A204.1 (cell line): ENCODE measurements around the gene PLEKHA8.

Source experiments
- FAIRE-seq: peaks from 2 replicates; lab custom pipeline; 2012; peaks lifted over from hg19 to GRCh38; lab: Jason Lieb, UNC

Gene PLEKHA8

GRCh38 chr7:30112103-30112713 is 84.0 kb downstream of the PLEKHA8 start:
- FAIRE-seq = no peak

GRCh38 chr7:30113144-30113543 is 84.9 kb downstream of the PLEKHA8 start:
- no peak for FAIRE-seq

- FAIRE-seq = no peak
Observed at GRCh38 chr7:30114536-30115238, 86.5 kb downstream of the PLEKHA8 start.

GRCh38 chr7:30115709-30116297 is 87.6 kb downstream of the PLEKHA8 start:
- no peak for FAIRE-seq

- FAIRE-seq = no peak
Observed at GRCh38 chr7:30116771-30117170, 88.6 kb downstream of the PLEKHA8 start.

- no peak for FAIRE-seq
Observed at GRCh38 chr7:30117896-30118295, 89.7 kb downstream of the PLEKHA8 start.

GRCh38 chr7:30119890-30120577 is 91.8 kb downstream of the PLEKHA8 start:
- FAIRE-seq = no peak

GRCh38 chr7:30133736-30134610 is 105.8 kb downstream of the PLEKHA8 start:
- FAIRE-seq = no peak

- FAIRE-seq = no peak
Observed at GRCh38 chr7:30134611-30135300, 106.5 kb downstream of the PLEKHA8 start, which contains the start of gene MTURN. Gene MTURN, plus strand, starts transcription at chr7:30134986. Its CDS starts 151 bp downstream, at chr7:30135137.

- FAIRE-seq = no peak
Observed at GRCh38 chr7:30135301-30136116, 107.3 kb downstream of the PLEKHA8 start.

- no peak for FAIRE-seq
Observed at GRCh38 chr7:30136117-30136731, 108.0 kb downstream of the PLEKHA8 start.

- no peak for FAIRE-seq
Observed at GRCh38 chr7:30136743-30137485, 108.7 kb downstream of the PLEKHA8 start.

- no peak for FAIRE-seq
Observed at GRCh38 chr7:30139836-30140384, 111.7 kb downstream of the PLEKHA8 start.

- FAIRE-seq = no peak
Observed at GRCh38 chr7:30140456-30140855, 112.2 kb downstream of the PLEKHA8 start.

GRCh38 chr7:30142710-30143109 is 114.5 kb downstream of the PLEKHA8 start:
- FAIRE-seq = no peak

GRCh38 chr7:30143748-30144251 is 115.6 kb downstream of the PLEKHA8 start:
- no peak for FAIRE-seq

GRCh38 chr7:30144657-30145306 is 116.6 kb downstream of the PLEKHA8 start:
- FAIRE-seq = no peak

GRCh38 chr7:30145426-30145970 is 117.3 kb downstream of the PLEKHA8 start:
- no peak for FAIRE-seq
